Dermis blood vessel endothelial cell (primary cell): ENCODE results near the gene NFE2L2. TPM values are rescaled to one million over a fixed set of nuclear protein-coding genes. Genes with fewer than 3 reads are reported as not detected.
"Not testable (repeated sequence)": the region's sequence is repeated elsewhere in the genome, so short reads cannot be mapped to it uniquely, and the experiment has no call there.

ENCODE experiments used
- DNase-seq: peaks from one replicate; pipeline ENCODE4 v3.0.0; 2010
- total RNA-seq: library from RNA; depleted of rRNA; stranded (reverse); fragments of >200 nt; gene quantifications from 2 replicates; pipeline ENCODE4 v1.2.3, GENCODE V29; 2014

Gene NFE2L2
- total RNA-seq, 1 donor from 2014 or later: 57.9 TPM

- no peak for DNase-seq
Measured at GRCh38 chr2:177255227-177255601, 9.3 kb downstream of the NFE2L2 start.

- peak; percentile 87 for DNase-seq
Measured at GRCh38 chr2:177254433-177255226, 9.9 kb downstream of the NFE2L2 start.

GRCh38 chr2:177253704-177254103 is 10.8 kb downstream of the NFE2L2 start:
- DNase-seq: no peak

GRCh38 chr2:177252808-177253531 is 11.6 kb downstream of the NFE2L2 start:
- no peak for DNase-seq

DNA sequence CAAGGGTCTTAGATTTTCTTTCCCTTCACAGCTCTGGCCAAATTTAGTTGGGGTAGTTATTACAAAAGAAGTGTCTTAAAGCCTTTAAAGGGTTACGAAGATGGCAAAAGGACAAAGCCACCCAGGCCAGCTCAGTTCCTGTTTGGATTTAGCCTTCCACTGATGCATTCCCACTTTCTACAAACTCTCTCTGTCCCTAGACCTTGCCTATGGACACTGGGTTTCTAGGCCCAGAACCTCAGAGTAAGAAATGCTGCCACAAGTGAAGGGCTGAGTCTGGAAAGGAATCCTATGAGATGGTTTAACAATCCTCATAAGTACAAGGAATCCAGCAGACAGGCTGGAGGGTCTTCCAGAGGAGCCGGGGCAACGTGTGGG is 13.4 kb downstream of the NFE2L2 start:
- no peak for DNase-seq

DNA sequence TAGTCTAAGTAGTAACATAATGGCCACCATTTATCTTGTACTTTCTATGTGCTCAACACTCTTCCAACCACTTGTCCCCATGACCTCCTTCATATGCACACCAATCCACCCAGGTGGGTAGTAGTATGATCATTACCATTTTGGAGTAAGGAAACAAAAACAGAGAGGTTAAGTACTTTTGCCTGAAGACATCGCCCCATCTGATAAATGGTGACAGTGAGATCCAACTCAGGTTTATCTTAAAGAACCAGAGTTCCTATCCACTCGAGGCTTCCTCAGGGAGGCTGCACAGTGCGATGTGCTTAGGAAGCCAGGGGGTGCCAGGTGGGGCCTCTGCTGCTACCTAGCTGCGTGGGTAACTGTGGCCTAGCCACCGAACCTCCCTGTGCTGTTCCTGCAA is 14.1 kb downstream of the NFE2L2 start:
- DNase-seq: no peak

- DNase-seq: no peak
Measured at GRCh38 chr2:177249038-177249437, 15.5 kb downstream of the NFE2L2 start.

DNA sequence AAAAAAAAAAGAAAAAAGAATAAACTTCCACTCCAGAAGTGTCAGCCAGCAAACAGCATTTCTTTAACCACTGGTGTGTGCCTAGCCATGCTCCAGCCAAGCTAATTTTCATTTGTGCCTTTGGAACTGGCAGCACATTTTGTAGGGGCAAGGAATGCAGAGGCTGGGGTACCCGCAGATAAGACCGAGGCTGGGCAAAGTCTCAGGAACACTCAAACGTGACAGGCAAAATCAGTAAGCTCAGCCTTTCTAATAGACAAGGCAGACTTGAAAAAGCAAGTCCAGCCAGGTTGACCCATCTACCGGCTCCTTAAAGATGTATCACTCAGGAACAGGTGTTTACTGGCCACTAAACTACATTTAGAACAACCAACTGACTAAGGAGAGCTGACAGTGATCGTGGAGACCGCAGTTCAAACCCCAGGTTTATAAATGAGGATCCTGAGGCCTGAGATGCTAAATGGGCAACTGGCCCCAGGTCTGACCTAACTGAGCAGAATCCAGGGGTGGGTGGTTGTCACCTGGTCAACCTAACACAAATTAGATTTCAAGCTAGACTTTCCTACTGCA is 16.7 kb downstream of the NFE2L2 start:
- DNase-seq: no peak

- not testable (repeated sequence) for DNase-seq
Measured at GRCh38 chr2:177246523-177247030, 17.9 kb downstream of the NFE2L2 start.

DNA sequence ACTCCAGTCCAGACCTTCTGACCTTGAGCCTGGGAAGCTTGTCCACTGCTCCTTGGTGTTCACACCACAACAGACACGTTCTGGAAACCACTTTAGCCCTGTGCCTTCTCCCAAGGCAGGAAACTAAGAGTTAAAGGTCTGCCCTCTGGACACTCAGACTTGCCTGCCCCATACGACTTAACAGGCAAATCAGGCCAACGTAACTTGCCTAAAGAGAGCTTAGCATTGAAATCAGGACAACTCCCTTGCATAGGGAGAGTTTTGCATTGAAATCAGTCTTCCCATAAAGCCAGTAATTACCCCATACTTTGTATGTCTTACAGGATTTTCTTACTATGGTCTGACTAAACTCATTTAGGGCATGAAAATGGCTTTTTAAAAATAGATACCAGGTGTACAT is 18.5 kb downstream of the NFE2L2 start:
- DNase-seq: no peak

- peak; percentile 78 for DNase-seq
Measured at GRCh38 chr2:177245010-177245422, 19.5 kb downstream of the NFE2L2 start.

- DNase-seq: no peak
Measured at GRCh38 chr2:177244244-177244771, 20.2 kb downstream of the NFE2L2 start.

GRCh38 chr2:177243476-177243875 is 21.1 kb downstream of the NFE2L2 start:
- DNase-seq: no peak

GRCh38 chr2:177243073-177243472 is 21.5 kb downstream of the NFE2L2 start:
- DNase-seq: no peak

DNA sequence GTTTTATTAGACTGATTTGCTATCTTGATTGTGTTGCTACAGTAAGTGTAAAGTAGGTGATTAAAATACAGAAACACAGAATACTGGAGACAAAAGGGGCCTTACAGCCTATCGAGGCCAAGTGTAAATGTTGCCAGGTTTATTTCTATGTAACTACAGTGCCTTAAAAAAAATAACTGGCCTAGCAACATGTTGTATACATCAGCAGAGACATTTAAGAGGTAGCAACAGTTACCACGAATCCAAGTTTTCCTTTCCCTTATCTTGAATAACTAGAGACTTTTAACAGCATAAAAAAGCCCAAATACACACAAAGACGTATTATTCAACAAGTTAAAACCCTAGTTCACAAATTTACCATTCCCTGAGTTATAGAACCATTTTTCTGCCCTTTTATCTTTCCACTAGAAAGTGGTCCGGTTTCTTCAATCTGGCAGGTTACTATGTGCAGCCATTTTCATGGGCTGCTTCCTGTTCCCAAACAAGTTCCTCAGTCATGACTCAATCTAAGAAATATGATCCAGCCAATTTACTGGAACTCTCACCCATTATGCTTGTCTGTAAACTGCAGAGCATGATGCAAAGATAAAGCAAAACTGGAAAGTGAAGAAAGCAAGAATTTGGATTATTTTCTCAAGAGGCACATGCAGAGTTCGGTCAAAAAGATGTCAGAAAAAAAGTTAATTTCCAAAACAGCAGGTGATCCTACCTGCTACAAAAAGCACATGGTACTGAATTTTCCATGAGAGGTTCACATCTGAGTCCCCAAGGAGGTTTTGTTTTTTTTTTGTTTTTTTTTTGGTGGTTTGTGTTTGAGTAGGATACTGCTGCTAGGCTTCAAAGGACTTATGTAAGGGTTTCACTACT is 22.2 kb downstream of the NFE2L2 start:
- DNase-seq: peak; percentile 90

GRCh38 chr2:177241711-177242120 is 22.8 kb downstream of the NFE2L2 start:
- DNase-seq: no peak

DNA sequence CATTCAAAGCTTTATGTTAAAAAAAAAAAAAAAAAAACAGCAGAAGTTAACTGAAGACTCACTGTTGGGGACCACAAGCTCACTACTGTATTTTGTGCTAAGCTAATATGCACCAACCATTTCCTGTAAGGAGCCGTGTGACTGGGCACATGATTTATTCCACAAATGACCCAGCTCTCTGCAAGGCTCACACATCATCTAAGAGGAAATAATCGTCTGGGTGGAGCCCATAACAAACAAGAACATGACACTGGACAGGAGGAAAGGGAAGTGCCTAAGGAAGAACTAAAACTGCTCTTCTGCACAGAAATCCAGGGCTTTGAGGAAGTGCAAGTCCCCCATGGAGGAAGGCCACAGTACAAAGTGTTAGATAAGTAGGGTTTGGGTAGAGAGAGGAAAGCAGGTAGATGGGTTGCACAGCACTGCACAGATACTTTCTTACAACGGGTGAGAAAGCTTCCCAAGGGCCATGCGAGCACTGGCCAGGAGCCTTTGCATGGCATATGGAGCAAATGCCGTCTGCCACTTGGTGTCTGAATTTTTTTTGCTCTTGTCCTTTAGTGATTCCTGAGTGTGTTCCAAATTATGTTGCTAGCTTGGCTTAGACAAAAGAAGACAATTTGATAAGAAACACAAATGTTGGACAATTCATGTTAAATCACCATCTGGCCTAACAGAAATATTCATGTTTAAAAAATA is 24.4 kb downstream of the NFE2L2 start:
- peak; percentile 80 for DNase-seq

- DNase-seq: no peak
Measured at GRCh38 chr2:177239053-177239452, 25.5 kb downstream of the NFE2L2 start.

GRCh38 chr2:177237932-177238331 is 26.6 kb downstream of the NFE2L2 start:
- no peak for DNase-seq

- no peak for DNase-seq
Measured at GRCh38 chr2:177235855-177236437, 28.6 kb downstream of the NFE2L2 start.

DNA sequence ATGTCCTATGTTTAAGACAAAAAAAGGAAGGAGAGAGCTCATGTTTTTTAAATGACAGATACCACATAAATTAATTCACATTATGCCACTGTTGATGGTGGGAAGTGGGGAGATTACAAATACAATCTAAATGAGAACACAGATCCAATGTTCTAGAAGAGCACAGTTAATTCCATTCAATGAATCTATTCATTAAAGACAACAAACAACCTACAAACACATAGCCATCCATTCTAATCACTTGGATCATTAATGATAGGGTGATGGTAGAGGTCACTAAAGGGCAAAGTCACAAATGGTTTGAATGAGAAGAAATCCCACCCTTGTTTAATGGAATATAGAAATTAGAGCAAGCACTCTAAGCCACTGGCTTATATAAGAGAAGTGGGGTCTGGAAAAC is 30.3 kb downstream of the NFE2L2 start:
- no peak for DNase-seq
